ENCODE measurements around the gene CELF1. TPM values are rescaled to one million over a fixed set of nuclear protein-coding genes. Genes with fewer than 3 reads are reported as not detected.
A peak's percentile ranks its signal among the peaks of the same experiment; 100 is the strongest.

The CELF1 gene
- total RNA-seq, 6 experiments from 2014 or later = 66.3 to 86.5 (median 71.7) TPM

- TF ChIP-seq, protein P1, sequence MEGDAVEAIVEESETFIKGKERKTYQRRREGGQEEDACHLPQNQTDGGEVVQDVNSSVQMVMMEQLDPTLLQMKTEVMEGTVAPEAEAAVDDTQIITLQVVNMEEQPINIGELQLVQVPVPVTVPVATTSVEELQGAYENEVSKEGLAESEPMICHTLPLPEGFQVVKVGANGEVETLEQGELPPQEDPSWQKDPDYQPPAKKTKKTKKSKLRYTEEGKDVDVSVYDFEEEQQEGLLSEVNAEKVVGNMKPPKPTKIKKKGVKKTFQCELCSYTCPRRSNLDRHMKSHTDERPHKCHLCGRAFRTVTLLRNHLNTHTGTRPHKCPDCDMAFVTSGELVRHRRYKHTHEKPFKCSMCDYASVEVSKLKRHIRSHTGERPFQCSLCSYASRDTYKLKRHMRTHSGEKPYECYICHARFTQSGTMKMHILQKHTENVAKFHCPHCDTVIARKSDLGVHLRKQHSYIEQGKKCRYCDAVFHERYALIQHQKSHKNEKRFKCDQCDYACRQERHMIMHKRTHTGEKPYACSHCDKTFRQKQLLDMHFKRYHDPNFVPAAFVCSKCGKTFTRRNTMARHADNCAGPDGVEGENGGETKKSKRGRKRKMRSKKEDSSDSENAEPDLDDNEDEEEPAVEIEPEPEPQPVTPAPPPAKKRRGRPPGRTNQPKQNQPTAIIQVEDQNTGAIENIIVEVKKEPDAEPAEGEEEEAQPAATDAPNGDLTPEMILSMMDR (IDR thresholded peaks at IDR 0.05) = no peak
- no peak for TF ChIP-seq POLR2A (IDR thresholded peaks at IDR 0.05)
- peak overlapping the region in 2 of 3 donors; percentile 92 to 94 for H3K27ac ChIP-seq
- ATAC-seq = no peak
- DNase-seq = no peak
- WGBS (ENCODE audit: insufficient coverage, low coverage, low lambda C conversion rate, missing lambda C conversion rate) = 62% methylated on average over 11 of the region's 11 CpGs
- H3K36me3 ChIP-seq = no peaks in the 10 kb centered on the region
- H3K4me3 ChIP-seq = peak overlapping the region in 1 of 3 donors; percentile 14
- H3K27me3 ChIP-seq = no peaks in the 10 kb centered on the region
- no peaks in the 10 kb centered on the region for H3K9me3 ChIP-seq
- peaks cover 0 to 54% (median 11%) of the 10 kb centered on the region in 4 donors for H3K4me1 ChIP-seq
- intact Hi-C loops (cut with DNase I) = no loop called here
These were observed 115.7 kb downstream of the CELF1 start for GRCh38 chr11:47437218-47437745.

- H3K27me3 ChIP-seq = no peaks in the 10 kb centered on the region
- peak overlapping the region in 2 of 3 donors; percentile 92 to 94 for H3K27ac ChIP-seq
- no peak overlapping the region for H3K4me3 ChIP-seq
- intact Hi-C loops (cut with DNase I) = no loop called here
- ATAC-seq = no peak
- DNase-seq = no peak
- no peak for TF ChIP-seq POLR2A (IDR thresholded peaks at IDR 0.05)
- TF ChIP-seq, protein P1 (IDR thresholded peaks at IDR 0.05) = no peak
- WGBS (ENCODE audit: insufficient coverage, low coverage, low lambda C conversion rate, missing lambda C conversion rate) = 91% methylated on average over 3 of the region's 3 CpGs
- H3K4me1 ChIP-seq = peaks cover 0 to 59% (median 13%) of the 10 kb centered on the region in 4 donors
- no peaks in the 10 kb centered on the region for H3K9me3 ChIP-seq
- H3K36me3 ChIP-seq = no peaks in the 10 kb centered on the region
These were observed 116.2 kb downstream of the CELF1 start for GRCh38 chr11:47436726-47437125.

- H3K9me3 ChIP-seq = no peaks in the 10 kb centered on the region
- DNase-seq (no peak), ATAC-seq (peak in 2 of 4 donors; percentile 3 to 21)
- peaks cover 0 to 62% (median 17%) of the 10 kb centered on the region in 4 donors for H3K4me1 ChIP-seq
- no peaks in the 10 kb centered on the region for H3K36me3 ChIP-seq
- intact Hi-C loops (cut with DNase I) = no loop called here
- WGBS (ENCODE audit: insufficient coverage, low coverage, low lambda C conversion rate, missing lambda C conversion rate) = 61% methylated on average over 3 of the region's 3 CpGs
- H3K4me3 ChIP-seq = no peak overlapping the region
- TF ChIP-seq, protein P1 (IDR thresholded peaks at IDR 0.05) = no peak
- no peak for TF ChIP-seq POLR2A (IDR thresholded peaks at IDR 0.05)
- no peaks in the 10 kb centered on the region for H3K27me3 ChIP-seq
- peak overlapping the region in 2 of 3 donors; percentile 7 to 94 for H3K27ac ChIP-seq
These were observed 117.2 kb downstream of the CELF1 start for GRCh38 chr11:47435687-47436086.

DNA sequence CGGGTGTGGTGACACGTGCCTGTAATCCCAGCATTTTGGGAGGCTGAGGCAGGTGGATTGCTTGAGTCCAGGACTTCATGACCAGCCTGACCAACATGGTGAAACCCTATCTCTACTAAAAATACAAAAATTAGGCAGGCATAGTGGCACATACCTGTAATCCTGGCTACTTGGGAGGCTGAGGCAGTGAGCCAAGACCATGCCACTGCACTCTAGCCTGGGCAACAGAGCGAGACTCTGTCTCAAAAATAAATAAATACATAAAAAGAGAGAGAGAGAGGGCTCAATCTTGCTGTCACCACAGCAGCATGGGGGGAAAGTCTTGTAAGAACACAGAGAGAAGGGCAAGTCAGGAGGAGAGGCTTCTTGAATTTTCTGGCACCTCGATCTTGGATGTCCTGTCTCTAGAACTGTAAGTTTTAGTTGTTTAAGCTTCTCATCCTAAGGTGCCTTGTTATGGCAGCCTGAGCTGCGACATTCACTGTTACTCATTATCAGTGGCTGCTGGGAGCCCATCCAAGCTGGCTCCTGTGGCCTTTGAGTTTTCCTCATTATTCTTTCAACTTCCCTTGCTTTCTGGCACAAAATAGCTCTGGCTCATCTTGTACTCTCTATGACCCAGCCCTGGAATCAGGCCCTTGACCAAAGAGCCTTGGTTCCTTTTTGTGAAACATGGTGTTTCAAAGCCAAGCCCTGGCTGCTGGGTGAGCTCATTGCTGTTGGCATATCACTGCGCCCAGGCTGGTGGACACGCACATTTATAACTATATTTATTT, 118.7 kb downstream of the CELF1 start:
- Histone ChIP-seq H3K9me3 (no peaks in the 10 kb centered on the region), H3K36me3 (no peaks in the 10 kb centered on the region), H3K27me3 (no peaks in the 10 kb centered on the region), H3K4me3 (no peak overlapping the region), H3K27ac (peak overlapping the region; percentile 75 to 94 (median 87)), H3K4me1 (peaks cover 0 to 68% (median 17%) of the 10 kb centered on the region in 4 donors)
- no peak for TF ChIP-seq POLR2A (IDR thresholded peaks at IDR 0.05)
- TF ChIP-seq, protein P1 (IDR thresholded peaks at IDR 0.05) = no peak
- ATAC-seq (peak; percentile 57 to 73 (median 68)), DNase-seq (peak; percentile 68 to 91 (median 84))
- intact Hi-C loops (cut with DNase I) = no loop called here
- WGBS (ENCODE audit: insufficient coverage, low coverage, low lambda C conversion rate, missing lambda C conversion rate) = 35% methylated on average over 7 of the region's 7 CpGs
